ENCODE measurements around the gene PSMD6. TPM values are rescaled to one million over a fixed set of nuclear protein-coding genes. Genes with fewer than 3 reads are reported as not detected.

PSMD6 gene
- polyA plus RNA-seq, 3 donors = 54.6 to 135 (median 101) TPM

DNA sequence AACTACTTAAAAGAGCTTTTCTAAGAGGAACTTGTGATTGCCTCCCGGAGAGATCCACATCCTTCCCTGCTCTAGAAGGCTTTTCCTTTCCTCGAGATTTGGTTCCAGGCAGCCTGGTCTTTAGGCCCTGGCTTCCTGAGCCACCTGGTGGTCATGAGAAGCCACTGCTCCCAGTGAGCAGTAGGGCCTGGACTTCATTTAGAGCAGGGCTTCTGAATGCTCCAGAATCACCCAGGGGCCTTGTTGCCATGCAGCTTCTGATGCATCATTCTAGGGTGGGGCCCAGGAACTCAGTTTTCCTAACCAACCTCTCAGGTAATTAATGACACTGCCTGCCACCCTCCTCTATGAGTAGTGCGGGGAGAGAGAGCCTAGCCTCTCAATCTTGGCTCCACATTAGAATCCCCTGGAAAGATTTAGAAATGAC, 29.6 kb downstream of the PSMD6 start:
- peak; percentile 53 to 68 (median 65) for DNase-seq
- no peaks in the 10 kb centered on the region for H3K79me2 ChIP-seq (ENCODE audit: insufficient read depth, low read length)
- Mint-ChIP-seq H3K4me3 (peak overlapping the region in 1 of 2 donors; percentile 13), H3K36me3 (peaks cover 78 to 96% of the 10 kb centered on the region in 2 donors), H3K9me3 (no peaks in the 10 kb centered on the region), H3K27me3 (ENCODE audit: low read depth in 3 of 3) (no peaks in the 10 kb centered on the region), H3K4me1 (peaks cover 18% of the 10 kb centered on the region), H3K27ac (peak overlapping the region in 6 of 7 donors; percentile 4 to 70 (median 63))
- no peaks in the 10 kb centered on the region for H3K9me3 ChIP-seq (replicated peaks in 1 of 2; ENCODE audit: control insufficient read depth in 1 of 2, insufficient read depth in 1 of 2, low read length in 2 of 2)
- intact Hi-C loops (cut with micrococcal nuclease) = loop anchor here in 1 of 2 donors (10.0 kb wide), 1 partner anchor 129 kb away; the partner anchor contains the start of genes ATXN7 and THOC7
- TF ChIP-seq, protein P1, sequence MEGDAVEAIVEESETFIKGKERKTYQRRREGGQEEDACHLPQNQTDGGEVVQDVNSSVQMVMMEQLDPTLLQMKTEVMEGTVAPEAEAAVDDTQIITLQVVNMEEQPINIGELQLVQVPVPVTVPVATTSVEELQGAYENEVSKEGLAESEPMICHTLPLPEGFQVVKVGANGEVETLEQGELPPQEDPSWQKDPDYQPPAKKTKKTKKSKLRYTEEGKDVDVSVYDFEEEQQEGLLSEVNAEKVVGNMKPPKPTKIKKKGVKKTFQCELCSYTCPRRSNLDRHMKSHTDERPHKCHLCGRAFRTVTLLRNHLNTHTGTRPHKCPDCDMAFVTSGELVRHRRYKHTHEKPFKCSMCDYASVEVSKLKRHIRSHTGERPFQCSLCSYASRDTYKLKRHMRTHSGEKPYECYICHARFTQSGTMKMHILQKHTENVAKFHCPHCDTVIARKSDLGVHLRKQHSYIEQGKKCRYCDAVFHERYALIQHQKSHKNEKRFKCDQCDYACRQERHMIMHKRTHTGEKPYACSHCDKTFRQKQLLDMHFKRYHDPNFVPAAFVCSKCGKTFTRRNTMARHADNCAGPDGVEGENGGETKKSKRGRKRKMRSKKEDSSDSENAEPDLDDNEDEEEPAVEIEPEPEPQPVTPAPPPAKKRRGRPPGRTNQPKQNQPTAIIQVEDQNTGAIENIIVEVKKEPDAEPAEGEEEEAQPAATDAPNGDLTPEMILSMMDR (IDR thresholded peaks at IDR 0.05) = peak; percentile 87
- peaks cover 5 to 8% of the 10 kb centered on the region in 2 donors for H3K4me1 ChIP-seq (ENCODE audit: control insufficient read depth in 1 of 2, insufficient read depth in 2 of 2, low read length in 2 of 2)
- 33% methylated on average over 3 of the region's 3 CpGs for WGBS (ENCODE audit: insufficient coverage)
- H3K36me3 ChIP-seq (replicated peaks in 1 of 2; ENCODE audit: control insufficient read depth in 1 of 2, insufficient read depth in 2 of 2, low read length in 2 of 2) = peaks cover 73 to 96% of the 10 kb centered on the region in 2 donors
- H3K27me3 ChIP-seq (ENCODE audit: control insufficient read depth in 2 of 2, insufficient read depth in 2 of 2, low read length in 2 of 2) = no peaks in the 10 kb centered on the region
- H4K20me1 ChIP-seq (ENCODE audit: insufficient read depth, low read length) = peaks cover 34% of the 10 kb centered on the region
- H2AFZ ChIP-seq (ENCODE audit: insufficient read depth, low read depth, low read length, poor library complexity, severe bottlenecking) = no peak overlapping the region
- no peak overlapping the region for H3K4me3 ChIP-seq (replicated peaks in 1 of 3; ENCODE audit: low read depth in 2 of 3, low read length in 3 of 3)
- no peak overlapping the region for H3K4me2 ChIP-seq (replicated peaks; ENCODE audit: extremely low read depth, low read length, poor library complexity, severe bottlenecking)
- peak overlapping the region in 1 of 2 donors; percentile 63 for H3K27ac ChIP-seq (ENCODE audit: low read depth in 1 of 2, low read length in 2 of 2)
- H3K9ac ChIP-seq (ENCODE audit: insufficient read depth, low read length, poor library complexity, severe bottlenecking) = no peak overlapping the region

DNA sequence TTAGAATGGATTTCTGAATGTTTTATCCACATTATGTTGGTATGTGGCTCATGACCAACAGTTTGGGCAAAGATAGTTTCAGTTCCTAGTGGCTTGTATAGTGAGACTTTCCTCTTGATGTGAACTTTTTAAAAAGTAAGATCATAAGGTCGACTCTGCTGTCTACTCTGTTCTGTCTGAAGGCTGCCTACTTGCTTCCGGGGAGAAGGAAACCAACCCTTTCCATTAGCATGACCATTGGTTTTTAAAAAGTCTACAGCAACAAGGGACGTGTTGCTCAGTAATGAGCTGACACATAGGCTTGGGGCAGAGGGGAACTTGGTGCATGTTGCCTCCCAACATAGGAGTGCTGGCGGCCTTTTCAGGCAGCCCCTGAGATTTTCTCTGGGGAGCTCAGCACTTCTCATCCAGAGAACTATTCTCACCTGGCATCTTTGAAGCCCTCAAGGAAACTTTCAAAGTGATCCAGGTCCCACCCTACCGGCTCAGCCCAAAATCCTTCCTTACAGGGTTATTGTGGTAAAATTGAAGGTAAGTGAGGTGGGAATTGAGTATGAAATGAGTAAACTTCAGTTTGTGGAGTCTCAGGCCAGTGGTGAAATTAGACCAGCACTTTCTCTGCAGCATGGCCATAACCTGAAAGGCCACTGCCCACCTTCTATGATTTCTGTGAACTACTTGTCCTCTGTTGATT, 30.6 kb downstream of the PSMD6 start:
- Histone ChIP-seq H3K27ac (ENCODE audit: low read depth in 1 of 2, low read length in 2 of 2) (peak overlapping the region; percentile 14 to 63), H3K4me1 (ENCODE audit: control insufficient read depth in 1 of 2, insufficient read depth in 2 of 2, low read length in 2 of 2) (peaks cover 5 to 8% of the 10 kb centered on the region in 2 donors), H2AFZ (ENCODE audit: insufficient read depth, low read depth, low read length, poor library complexity, severe bottlenecking) (no peak overlapping the region), H3K9me3 (replicated peaks in 1 of 2; ENCODE audit: control insufficient read depth in 1 of 2, insufficient read depth in 1 of 2, low read length in 2 of 2) (no peaks in the 10 kb centered on the region), H3K79me2 (ENCODE audit: insufficient read depth, low read length) (no peaks in the 10 kb centered on the region), H4K20me1 (ENCODE audit: insufficient read depth, low read length) (peaks cover 35% of the 10 kb centered on the region), H3K36me3 (replicated peaks in 1 of 2; ENCODE audit: control insufficient read depth in 1 of 2, insufficient read depth in 2 of 2, low read length in 2 of 2) (peaks cover 74 to 96% of the 10 kb centered on the region in 2 donors), H3K4me2 (replicated peaks; ENCODE audit: extremely low read depth, low read length, poor library complexity, severe bottlenecking) (no peak overlapping the region), H3K9ac (ENCODE audit: insufficient read depth, low read length, poor library complexity, severe bottlenecking) (no peak overlapping the region), H3K4me3 (replicated peaks in 1 of 3; ENCODE audit: low read depth in 2 of 3, low read length in 3 of 3) (no peak overlapping the region), H3K27me3 (ENCODE audit: control insufficient read depth in 2 of 2, insufficient read depth in 2 of 2, low read length in 2 of 2) (no peaks in the 10 kb centered on the region)
- Mint-ChIP-seq H3K36me3 (peaks cover 79 to 96% of the 10 kb centered on the region in 2 donors), H3K4me1 (peaks cover 18% of the 10 kb centered on the region), H3K27ac (peak overlapping the region in 6 of 7 donors; percentile 27 to 76 (median 42)), H3K9me3 (no peaks in the 10 kb centered on the region), H3K27me3 (ENCODE audit: low read depth in 3 of 3) (no peaks in the 10 kb centered on the region), H3K4me3 (no peak overlapping the region)
- intact Hi-C loops (cut with micrococcal nuclease) = loop anchor here in 1 of 2 donors (10.0 kb wide), 1 partner anchor 128 kb away; the partner anchor contains the start of genes ATXN7 and THOC7
- TF ChIP-seq, protein P1 (IDR thresholded peaks at IDR 0.05) = no peak
- DNase-seq = no peak
- 35% methylated on average over 2 of the region's 5 CpGs for WGBS (ENCODE audit: insufficient coverage)

Measured in CD14-positive monocyte (primary cell).